Inflammatory macrophage treated with lipopolysaccharide for 1 hour (primary cell): Measurements from ENCODE around the gene ZCCHC9.
"Not testable (repeated sequence)": the region's sequence is repeated elsewhere in the genome, so short reads cannot be mapped to it uniquely, and the experiment has no call there.

ENCODE experiments used
- DNase-seq, 2 donors: peaks; one replicate each; pipeline ENCODE4 v3.0.0-alpha.2; 2020 to 2022

ZCCHC9 gene

DNA sequence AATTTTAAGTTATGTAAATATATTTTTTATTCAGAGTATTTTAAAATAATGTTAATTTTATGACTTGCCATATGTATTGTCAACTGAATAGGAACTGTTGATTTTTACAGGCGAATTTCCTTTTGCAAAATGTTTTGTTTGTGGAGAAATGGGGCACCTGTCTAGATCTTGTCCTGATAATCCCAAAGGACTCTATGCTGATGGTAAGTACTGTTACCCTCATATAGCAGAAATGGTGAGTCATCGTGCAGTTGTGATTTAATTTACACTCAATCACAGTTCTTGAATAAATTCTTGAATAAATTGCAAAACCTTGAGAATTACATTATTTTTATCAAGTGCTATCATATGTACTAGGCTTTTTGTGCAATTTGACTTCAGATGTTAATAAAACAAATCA, 7.4 kb downstream of the ZCCHC9 start:
- DNase-seq = no peak

GRCh38 chr5:81310402-81311063, 9.1 kb downstream of the ZCCHC9 start:
- DNase-seq = no peak

- DNase-seq = no peak
Observed at GRCh38 chr5:81313278-81313677, 11.9 kb downstream of the ZCCHC9 start.

DNA sequence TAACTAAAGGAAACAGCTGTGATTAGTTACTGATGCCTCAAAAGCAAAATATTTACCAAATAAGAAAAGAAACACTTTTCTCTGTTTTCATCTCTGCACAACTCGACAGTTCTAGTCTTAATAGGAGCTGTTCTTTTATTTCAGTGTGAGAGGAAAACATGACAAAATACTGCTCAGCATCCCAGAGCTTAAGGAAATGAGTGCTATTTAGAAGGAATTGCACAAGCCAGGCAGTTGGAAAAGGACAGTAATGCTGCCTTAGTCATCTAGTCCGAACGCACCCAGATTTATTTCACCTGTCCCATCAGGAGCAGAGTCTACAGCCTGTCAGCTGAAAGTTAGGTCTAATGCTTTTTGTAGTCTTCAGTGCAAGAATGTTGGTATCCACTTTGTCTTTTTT, 12.3 kb downstream of the ZCCHC9 start:
- DNase-seq = no peak

DNA sequence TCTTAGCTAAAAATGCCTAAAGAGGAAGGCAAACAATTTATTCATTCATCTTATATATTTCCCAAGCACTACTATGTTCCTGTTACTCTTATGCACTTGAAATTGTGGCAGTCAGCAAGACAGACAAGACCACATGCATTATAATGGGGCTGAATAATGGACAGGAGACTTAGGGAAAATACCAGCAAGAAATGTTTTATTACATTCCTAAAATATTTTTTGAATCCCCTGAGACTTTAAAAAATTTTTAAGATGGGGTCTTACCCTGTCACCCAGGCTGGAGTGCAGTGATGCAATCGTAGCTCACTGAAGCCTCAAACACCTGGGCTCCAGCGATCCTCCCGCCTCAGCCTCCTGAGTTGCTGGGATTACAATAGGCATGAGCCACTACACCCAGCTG, 13.2 kb downstream of the ZCCHC9 start:
- DNase-seq = peak in 1 of 2 donors; percentile 4

GRCh38 chr5:81315336-81315735, 13.9 kb downstream of the ZCCHC9 start:
- DNase-seq = peak in 1 of 2 donors; percentile 7

DNA sequence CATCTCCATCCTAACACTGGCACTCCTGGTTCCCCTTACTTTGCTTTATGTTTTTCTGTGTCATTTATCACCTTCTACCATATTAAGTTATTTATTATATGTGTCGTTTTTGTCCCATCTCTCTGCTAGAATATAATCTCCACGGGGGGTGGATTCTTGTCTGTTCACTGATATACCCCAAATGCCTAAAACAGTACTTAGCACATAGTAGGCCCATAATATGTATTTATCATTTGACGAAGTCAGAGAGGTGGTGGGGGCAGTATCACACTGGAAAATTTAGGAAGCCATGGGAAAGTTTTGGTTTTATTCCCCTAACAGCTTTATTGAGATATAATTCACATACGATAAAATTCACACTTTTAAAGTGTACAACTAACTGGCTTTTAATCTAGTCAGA, 14.4 kb downstream of the ZCCHC9 start:
- no peak for DNase-seq

DNA sequence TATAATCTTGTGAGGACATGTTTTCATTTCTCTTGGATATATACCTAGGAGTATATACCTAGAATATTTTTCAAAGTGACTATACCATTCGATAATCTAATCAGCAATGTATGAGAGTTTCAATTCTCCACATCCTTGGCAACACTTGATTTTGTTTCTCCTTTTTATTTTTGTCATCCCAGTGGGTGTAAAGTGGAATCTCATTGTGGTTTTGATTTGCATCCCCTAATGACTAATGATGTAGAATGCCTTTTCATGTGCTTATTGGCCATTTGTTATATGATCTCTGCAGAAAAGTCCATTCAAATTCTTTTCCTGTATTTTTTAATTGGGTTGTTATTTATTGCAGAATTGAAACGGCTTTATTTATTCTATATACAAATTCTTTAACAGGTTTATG, 15.2 kb downstream of the ZCCHC9 start:
- DNase-seq = peak; percentile 43 to 45

DNA sequence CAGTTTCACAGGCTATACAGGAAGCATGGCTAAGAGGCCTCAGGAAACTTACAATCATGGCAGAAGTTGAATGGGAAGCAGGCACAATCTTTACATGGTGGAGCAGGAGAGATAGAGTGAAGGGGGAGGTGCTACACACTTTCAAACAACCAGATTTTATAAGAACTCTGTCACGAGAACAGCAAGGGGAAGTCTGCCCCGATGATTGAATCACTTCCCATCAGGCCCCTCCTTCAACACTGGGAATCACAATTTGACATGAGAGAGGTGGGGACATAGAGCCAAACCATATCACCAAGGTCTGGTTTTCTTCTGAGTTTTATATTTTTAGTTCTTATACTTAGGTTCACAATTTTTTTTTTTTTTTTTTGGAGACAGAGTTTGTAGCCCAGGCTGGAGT, 16.1 kb downstream of the ZCCHC9 start:
- DNase-seq = peak; percentile 31 to 44

GRCh38 chr5:81326554-81326953, 25.2 kb downstream of the ZCCHC9 start:
- no peak for DNase-seq

DNA sequence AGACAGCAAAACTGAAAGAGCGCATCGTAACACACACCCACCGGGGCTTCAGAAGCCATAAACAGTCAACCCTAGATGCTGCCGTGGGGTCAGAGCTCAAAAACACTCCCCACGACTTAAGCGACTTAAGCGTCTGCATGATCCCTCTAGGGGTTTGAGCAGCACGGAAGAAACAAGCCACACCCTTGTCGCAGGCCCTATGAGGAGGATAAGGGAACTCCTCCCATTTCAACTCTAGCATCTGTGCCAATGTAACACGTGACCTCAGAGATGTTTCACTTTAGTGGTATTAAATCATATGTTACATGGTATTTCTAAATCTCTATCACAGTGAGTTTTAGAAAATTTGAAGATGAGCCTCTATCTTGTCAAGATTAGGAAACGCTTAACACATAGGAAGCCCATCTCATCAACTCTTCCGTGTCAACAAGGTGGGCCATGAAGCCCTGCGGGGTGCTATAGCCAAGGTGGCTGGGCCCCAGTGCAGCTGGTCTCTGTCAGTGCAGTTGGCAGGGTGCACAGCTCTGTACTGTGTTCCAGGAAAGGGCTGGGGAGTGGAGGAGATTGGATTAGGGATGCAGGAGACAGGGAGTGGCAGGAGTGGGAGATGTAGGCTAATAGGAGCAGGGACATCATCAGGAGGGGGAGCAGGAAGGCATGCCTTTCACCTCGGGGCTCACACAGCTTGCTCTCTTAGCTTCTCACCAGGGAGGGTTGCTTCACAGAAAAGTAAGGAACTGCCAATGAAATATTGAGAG, 33.1 kb downstream of the ZCCHC9 start:
- no peak for DNase-seq

DNA sequence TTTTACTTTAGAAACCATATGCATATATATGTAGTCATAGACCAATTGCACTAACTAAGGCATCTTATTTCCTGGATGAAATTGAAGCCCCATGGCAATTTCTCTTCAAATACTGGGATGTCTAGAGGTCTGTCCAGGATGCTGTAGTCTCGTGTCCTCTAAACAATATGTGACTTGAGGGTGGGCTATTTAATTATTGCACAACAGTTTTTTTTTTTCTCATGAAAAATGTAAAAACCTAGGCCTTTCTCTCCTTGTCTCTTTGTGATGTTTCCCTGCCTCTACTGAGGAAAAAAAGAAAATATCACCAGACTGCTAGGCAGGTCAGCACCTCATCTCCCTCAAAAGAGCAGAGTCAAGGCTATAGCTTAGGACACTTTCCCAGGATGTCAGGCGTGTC, 34.6 kb downstream of the ZCCHC9 start:
- no peak for DNase-seq

GRCh38 chr5:81336556-81336955, 35.2 kb downstream of the ZCCHC9 start:
- DNase-seq = no peak

- DNase-seq = no peak
Observed at GRCh38 chr5:81337803-81338202, 36.4 kb downstream of the ZCCHC9 start.

DNA sequence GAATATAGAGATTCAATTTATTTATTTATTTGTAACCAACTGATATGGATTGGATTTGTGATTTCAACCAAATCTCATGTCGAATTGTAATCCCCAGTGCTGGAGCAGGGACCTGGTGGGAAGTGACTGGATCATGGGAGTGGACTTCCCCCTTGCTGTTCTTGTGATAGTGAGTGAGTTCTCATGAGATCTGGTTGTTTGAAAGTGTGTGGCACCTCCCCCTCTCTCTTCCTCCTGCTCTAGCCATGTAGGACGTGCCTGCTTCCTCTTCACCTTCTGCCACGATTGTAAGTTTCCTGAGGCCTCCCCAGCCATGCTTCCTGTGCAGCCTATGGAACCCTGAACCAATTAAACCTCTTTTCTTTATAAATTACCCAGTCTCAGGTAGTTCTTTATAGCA, 36.8 kb downstream of the ZCCHC9 start:
- DNase-seq = not testable (repeated sequence)

- no peak for DNase-seq
Observed at GRCh38 chr5:81344736-81345135, 43.3 kb downstream of the ZCCHC9 start.

- DNase-seq = no peak
Observed at GRCh38 chr5:81345411-81346003, 44.1 kb downstream of the ZCCHC9 start.

DNA sequence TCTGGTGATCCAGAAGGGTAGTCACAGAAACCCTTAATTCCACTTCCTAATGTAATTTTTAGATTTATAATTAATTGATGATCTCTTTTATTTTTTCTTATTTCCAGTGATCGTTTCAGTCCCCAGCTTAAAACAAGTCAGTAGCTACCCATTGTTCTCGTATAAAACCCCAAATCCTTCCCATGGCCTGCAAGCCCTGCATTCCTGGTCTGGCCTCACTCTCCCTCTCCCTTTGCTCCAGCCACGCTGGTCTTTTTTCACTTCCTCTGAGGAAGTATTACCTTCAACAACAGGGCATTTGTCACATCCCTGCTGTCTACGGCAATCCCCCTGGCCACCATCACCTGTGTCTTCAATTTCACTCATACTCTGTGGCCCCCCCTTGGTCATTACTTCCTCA, 47.8 kb downstream of the ZCCHC9 start:
- no peak for DNase-seq

DNA sequence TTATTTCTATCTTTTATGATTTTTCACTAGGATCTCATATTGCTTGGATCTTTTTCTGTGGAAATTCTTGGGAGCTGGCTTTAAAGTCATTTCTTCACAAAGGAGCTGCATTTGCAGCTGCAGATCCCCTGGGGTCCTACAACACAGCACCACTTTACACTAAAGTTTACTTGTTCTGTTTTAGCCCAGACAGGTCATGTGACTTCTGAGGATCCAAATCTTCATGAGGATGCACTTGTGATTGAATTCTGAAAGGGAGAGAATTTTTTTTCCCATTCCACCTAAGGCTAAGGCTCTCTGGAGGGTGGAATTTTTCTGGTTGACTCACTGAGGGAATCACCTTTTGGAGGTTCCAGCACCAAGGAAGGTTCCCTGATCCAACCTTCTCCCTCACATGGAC, 49.1 kb downstream of the ZCCHC9 start:
- DNase-seq = no peak

DNA sequence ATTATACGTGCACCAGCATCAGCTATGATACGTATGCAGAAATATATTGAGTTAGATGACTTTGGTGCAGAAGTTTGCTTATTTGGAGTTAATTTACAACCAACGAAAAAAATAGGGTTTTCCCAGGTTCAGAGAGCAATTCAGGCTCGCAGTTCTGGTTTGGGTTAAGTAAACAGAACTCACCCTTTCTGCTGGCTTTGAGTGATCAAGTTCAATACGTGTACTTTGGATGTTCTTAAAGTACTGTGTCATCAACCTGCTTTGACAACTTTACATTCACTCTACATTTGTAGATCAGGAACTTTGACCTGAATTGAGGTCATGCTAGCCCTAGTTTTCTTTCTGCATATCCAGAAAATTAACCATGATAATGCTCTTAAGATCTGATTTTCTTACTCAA, 51.8 kb downstream of the ZCCHC9 start:
- DNase-seq = no peak

GRCh38 chr5:81354093-81354492, 52.7 kb downstream of the ZCCHC9 start:
- DNase-seq = no peak

GRCh38 chr5:81355291-81356251, 54.2 kb downstream of the ZCCHC9 start:
- DNase-seq = no peak

- no peak for DNase-seq
Observed at GRCh38 chr5:81359108-81359507, 57.7 kb downstream of the ZCCHC9 start.
